PC-3 (cell line): ENCODE results near the gene MPG. TPM values are rescaled to one million over a fixed set of nuclear protein-coding genes. Genes with fewer than 3 reads are reported as not detected.

Source experiments
- ATAC-seq: fragments of 200-7000 bp; cut with Tn5 transposase; 2 replicates; pipeline ENCODE4 v1.9.1; 2020; ENCODE audit warnings: mild to moderate bottlenecking, moderate library complexity
- BruUV-seq: library from RNA; stranded (reverse); fragments of 400-500 nt; replicated peaks from 2 replicates; lab custom pipeline; 2021; lab: Mats Ljungman, UMichigan
- CTCF ChIA-PET: fragments of 300-600 bp; sonication (Branson Sonifier 250); formaldehyde crosslinking; loops from one replicate; lab custom pipeline; 2022; ENCODE audit warnings: antibody characterized with exemption; lab: Charles Lee
- POLR2A ChIA-PET: fragments of 300-600 bp; sonication (Branson Sonifier 250); formaldehyde crosslinking; loops from one replicate; lab custom pipeline; 2022; ENCODE audit warnings: antibody characterized with exemption; ENCODE audit not compliant: unreplicated experiment; lab: Charles Lee
- DNase-seq: peaks from one replicate; pipeline ENCODE4 v3.0.0-alpha.2; 2015
- H2AFZ ChIP-seq: fragments of 300-600 bp; sonication (generic); 2 replicates; pipeline ENCODE4 v1.6.0; 2016; ENCODE audit warnings: antibody characterized with exemption, low read length
- H3F3A ChIP-seq: fragments of 300-600 bp; sonication (generic); one replicate; pipeline ENCODE4 v1.6.0; 2017; ENCODE audit warnings: antibody characterized with exemption, low read length, control low read depth, mild to moderate bottlenecking; ENCODE audit not compliant: unreplicated experiment
- H3K27ac ChIP-seq: fragments of 300-600 bp; sonication (generic); 2 replicates; pipeline ENCODE4 v1.5.1; 2016; ENCODE audit warnings: mild to moderate bottlenecking, low read length
- H3K27me3 ChIP-seq: fragments of 300-600 bp; sonication (generic); 2 replicates; pipeline ENCODE4 v1.6.1; 2016; ENCODE audit warnings: low read length, mixed read lengths
- H3K36me3 ChIP-seq: fragments of 300-600 bp; sonication (generic); 2 replicates; pipeline ENCODE4 v1.6.1; 2016; ENCODE audit warnings: low read depth, mixed run types, low read length, mixed read lengths
- H3K4me1 ChIP-seq: fragments of 300-600 bp; sonication (generic); 2 replicates; pipeline ENCODE4 v1.5.1; 2016; ENCODE audit warnings: low read length; ENCODE audit not compliant: insufficient read depth
- H3K4me2 ChIP-seq: fragments of 300-600 bp; sonication (generic); 2 replicates; pipeline ENCODE4 v1.6.0; 2016; ENCODE audit warnings: low read length
- H3K4me3 ChIP-seq: fragments of 300-600 bp; sonication (generic); 2 replicates; pipeline ENCODE4 v1.5.1; 2016; ENCODE audit warnings: mild to moderate bottlenecking, low read length, mixed read lengths
- H3K79me2 ChIP-seq: fragments of 300-600 bp; sonication (generic); 2 replicates; pipeline ENCODE4 v1.6.1; 2017; ENCODE audit warnings: low read length, mixed read lengths
- H3K9ac ChIP-seq: fragments of 300-600 bp; sonication (generic); 2 replicates; pipeline ENCODE4 v1.6.0; 2016; ENCODE audit warnings: mild to moderate bottlenecking, low read length
- H3K9me2 ChIP-seq: fragments of 300-600 bp; sonication (generic); replicated peaks from 2 replicates; pipeline ENCODE4 v1.6.1; 2016; ENCODE audit warnings: mixed run types, low read length, mixed read lengths
- H3K9me3 ChIP-seq: fragments of 300-600 bp; sonication (generic); 2 replicates; pipeline ENCODE4 v1.6.1; 2016; ENCODE audit warnings: low read length, mixed read lengths
- H4K20me1 ChIP-seq: fragments of 300-600 bp; sonication (generic); 2 replicates; pipeline ENCODE4 v1.6.1; 2016; ENCODE audit warnings: low read length, mixed read lengths
- CTCF ChIP-seq: fragments of 300-600 bp; sonication (generic); conservative IDR thresholded peaks from 2 replicates; pipeline ENCODE4 v1.5.1; 2017; ENCODE audit warnings: antibody characterized with exemption, low read depth, mild to moderate bottlenecking, low read length
- EZH2 ChIP-seq: fragments of 300-600 bp; sonication (generic); IDR thresholded peaks from one replicate; pipeline ENCODE4 v1.6.1; 2017; ENCODE audit warnings: antibody characterized with exemption, mild to moderate bottlenecking, low read length; ENCODE audit not compliant: unreplicated experiment
- EZH2phosphoT487 ChIP-seq: fragments of 300-600 bp; sonication (generic); IDR thresholded peaks from 2 replicates; pipeline ENCODE4 v1.6.1; 2018; ENCODE audit warnings: mild to moderate bottlenecking, antibody characterized with exemption, low read length, borderline replicate concordance
- intact Hi-C: fragments of 100-400 bp; cut with micrococcal nuclease; formaldehyde crosslinking; loops from 2 replicates; pipeline ENCODE4 v1.9.0; 2023
- total RNA-seq: library from RNA; depleted of rRNA; stranded (reverse); fragments of >200 nt; gene quantifications from 2 replicates; pipeline ENCODE4 v1.2.3, GENCODE V29; 2014

MPG gene
- total RNA-seq, 1 experiment from 2014 or later = 147 TPM

GRCh38 chr16:67884-68789 lies 9.9 kb upstream of the MPG start:
- H4K20me1 ChIP-seq = no peaks in the 10 kb centered on the region
- peaks cover 26% of the 10 kb centered on the region for H3K4me1 ChIP-seq
- ChIA-PET CTCF (no interaction called here), POLR2A (no interaction called here)
- H3K79me2 ChIP-seq = peaks cover 22% of the 10 kb centered on the region
- no peak overlapping the region for H3K4me3 ChIP-seq
- no TSS peak for BruUV-seq
- H3K27ac ChIP-seq = no peak overlapping the region
- H3F3A ChIP-seq = no peaks in the 10 kb centered on the region
- DNase-seq = no peak
- no peaks in the 10 kb centered on the region for H3K9me2 ChIP-seq
- no peaks in the 10 kb centered on the region for H3K36me3 ChIP-seq
- no peaks in the 10 kb centered on the region for H3K27me3 ChIP-seq
- no peak overlapping the region for H2AFZ ChIP-seq
- H3K9me3 ChIP-seq = no peaks in the 10 kb centered on the region
- intact Hi-C loops = no loop called here
- TF ChIP-seq EZH2 = no peak
- TF ChIP-seq CTCF = no peak
- no peak for TF ChIP-seq EZH2phosphoT487
- no peak overlapping the region for H3K4me2 ChIP-seq
- no peak overlapping the region for H3K9ac ChIP-seq
- no peak for ATAC-seq

GRCh38 chr16:69181-69580 lies 8.8 kb upstream of the MPG start:
- no TSS peak for BruUV-seq
- H3K4me1 ChIP-seq = peaks cover 26% of the 10 kb centered on the region
- no peak overlapping the region for H3K27ac ChIP-seq
- H3K36me3 ChIP-seq = no peaks in the 10 kb centered on the region
- H3K9ac ChIP-seq = no peak overlapping the region
- POLR2A ChIA-PET = no interaction called here
- H3K9me2 ChIP-seq = no peaks in the 10 kb centered on the region
- CTCF ChIA-PET = no interaction called here
- H2AFZ ChIP-seq = no peak overlapping the region
- peaks cover 22% of the 10 kb centered on the region for H3K79me2 ChIP-seq
- TF ChIP-seq EZH2phosphoT487 = no peak
- no peak for TF ChIP-seq EZH2
- TF ChIP-seq CTCF = no peak
- H3K9me3 ChIP-seq = no peaks in the 10 kb centered on the region
- no peak overlapping the region for H3K4me2 ChIP-seq
- intact Hi-C loops = no loop called here
- H3K4me3 ChIP-seq = no peak overlapping the region
- no peaks in the 10 kb centered on the region for H4K20me1 ChIP-seq
- no peak for ATAC-seq
- no peaks in the 10 kb centered on the region for H3F3A ChIP-seq
- H3K27me3 ChIP-seq = no peaks in the 10 kb centered on the region
- no peak for DNase-seq

GRCh38 chr16:71210-71539 lies 6.8 kb upstream of the MPG start:
- TF ChIP-seq CTCF (no peak), EZH2phosphoT487 (no peak), EZH2 (no peak)
- no peaks in the 10 kb centered on the region for H3K9me3 ChIP-seq
- H3K4me1 ChIP-seq = peaks cover 26% of the 10 kb centered on the region
- no TSS peak for BruUV-seq
- peak overlapping the region; percentile 65 for H3K9ac ChIP-seq
- ATAC-seq (no peak), DNase-seq (no peak)
- H3K9me2 ChIP-seq = no peaks in the 10 kb centered on the region
- no peaks in the 10 kb centered on the region for H3K27me3 ChIP-seq
- POLR2A ChIA-PET = no interaction called here
- H3F3A ChIP-seq = no peaks in the 10 kb centered on the region
- peaks cover 22% of the 10 kb centered on the region for H3K79me2 ChIP-seq
- peak overlapping the region; percentile 97 for H3K4me2 ChIP-seq
- CTCF ChIA-PET = no interaction called here
- H4K20me1 ChIP-seq = no peaks in the 10 kb centered on the region
- H3K36me3 ChIP-seq = no peaks in the 10 kb centered on the region
- peak overlapping the region; percentile 73 for H3K4me3 ChIP-seq
- H2AFZ ChIP-seq = peak overlapping the region; percentile 55; the same call in 1 of the 2 replicates
- intact Hi-C loops = no loop called here
- H3K27ac ChIP-seq = peak overlapping the region; percentile 62
